BJ (cell line): ENCODE data around the gene ZNF35. TPM values are rescaled to one million over a fixed set of nuclear protein-coding genes. Genes with fewer than 3 reads are reported as not detected.
A peak's percentile ranks its signal among the peaks of the same experiment; 100 is the strongest.

Experiments used
- CTCF ChIA-PET: fragments of 350-600 bp; formaldehyde crosslinking; extraction: SDS; loops from one replicate; lab custom pipeline; 2021; ENCODE audit warnings: antibody characterized with exemption, inconsistent platforms; lab: Yijun Ruan, JAX
- POLR2A ChIA-PET: fragments of 300-600 bp; sonication (Branson Sonifier 250); formaldehyde crosslinking; extraction: SDS; loops from one replicate; lab custom pipeline; 2021; ENCODE audit warnings: antibody characterized with exemption; lab: Charles Lee
- DNase-seq: peaks from one replicate; pipeline ENCODE4 v3.0.0-alpha.2; 2011; ENCODE audit warnings: low read depth
- H3K27me3 ChIP-seq: 2 replicates; pipeline ENCODE4 v1.6.0; 2011; ENCODE audit warnings: low read length; ENCODE audit not compliant: control insufficient read depth, insufficient read depth
- H3K36me3 ChIP-seq: 2 replicates; pipeline ENCODE4 v1.5.1; 2011; ENCODE audit warnings: low read length; ENCODE audit not compliant: control insufficient read depth, insufficient read depth
- H3K4me3 ChIP-seq: 2 replicates; pipeline ENCODE4 v1.5.1; 2011; ENCODE audit warnings: low read depth, mild to moderate bottlenecking, control low read depth, low read length
- polyA minus RNA-seq: library from RNA; depleted of rRNA, polyadenylated mRNA; stranded (reverse); fragments of >200 nt; gene quantifications from 2 replicates; pipeline ENCODE4 v1.2.3, GENCODE V29; 2011; rRNA and poly(A)+ RNA removed
- polyA plus RNA-seq: library from polyadenylated mRNA; depleted of rRNA; stranded (reverse); fragments of >200 nt; gene quantifications from 2 replicates; pipeline ENCODE4 v1.2.3, GENCODE V29; 2011; rRNA removed
- TF ChIP-seq, protein P1 (sequence below): IDR thresholded peaks from 2 replicates; pipeline ENCODE4 v1.5.1; 2011; ENCODE audit warnings: low read depth, mild to moderate bottlenecking, control low read depth, inconsistent platforms, low read length, moderate library complexity; ENCODE audit not compliant: insufficient read depth

The ZNF35 gene
- 4.7 and 5.3 TPM in 2 replicates for polyA plus RNA-seq
- polyA minus RNA-seq, result 6.6 and 8.7 TPM in 2 replicates

DNA sequence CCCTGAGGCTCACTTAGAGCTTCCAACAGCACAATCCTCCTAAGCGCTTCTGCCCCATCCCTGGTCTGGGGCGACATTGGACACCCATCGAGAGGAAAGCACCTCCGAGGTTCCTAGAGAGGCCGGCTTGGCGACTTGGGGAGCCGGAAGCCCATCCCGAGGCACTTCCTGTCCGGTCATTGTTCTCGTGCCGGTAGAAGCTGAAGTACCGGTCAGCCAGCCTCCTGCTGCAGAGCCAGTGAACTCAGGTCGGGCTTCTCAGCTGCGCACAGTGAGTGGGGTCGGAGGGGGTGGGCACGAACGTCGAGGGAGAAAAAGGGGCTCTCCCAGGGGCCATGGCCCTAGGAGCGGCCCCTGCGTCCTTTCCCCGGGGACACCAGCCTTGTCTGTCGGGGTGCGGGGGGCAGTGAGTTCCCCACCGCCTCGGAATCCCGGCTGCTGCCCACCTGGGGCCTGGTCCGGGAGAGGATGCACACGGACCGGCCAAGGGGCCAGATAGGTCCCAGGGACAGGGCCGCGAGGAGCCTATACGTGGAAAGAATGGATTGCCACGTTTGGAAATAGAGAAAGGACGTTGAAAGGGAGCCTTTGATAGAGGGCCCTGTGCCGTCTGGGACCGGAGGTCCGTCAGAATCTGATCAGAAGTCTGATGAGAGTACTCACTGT, at the start of gene ZNF35:
Gene ZNF35 (plus strand): TSS at position 169 of the 666 bp plus-strand sequence. CDS start 2,336 bp downstream, outside the sequence.
- H3K27me3 ChIP-seq, result no peaks in the 10 kb centered on the region
- CTCF ChIA-PET, result interaction anchor here (1.7 kb wide), 1 partner anchor 18 kb away, joined by 6 read pairs; no protein-coding TSS in a partner anchor
- peak within 1 kb of the TSS; percentile 78 for H3K4me3 ChIP-seq
- peak; percentile 40 for DNase-seq
- H3K36me3 ChIP-seq, result peaks cover 20% of the 10 kb centered on the region
- TF ChIP-seq, protein P1, sequence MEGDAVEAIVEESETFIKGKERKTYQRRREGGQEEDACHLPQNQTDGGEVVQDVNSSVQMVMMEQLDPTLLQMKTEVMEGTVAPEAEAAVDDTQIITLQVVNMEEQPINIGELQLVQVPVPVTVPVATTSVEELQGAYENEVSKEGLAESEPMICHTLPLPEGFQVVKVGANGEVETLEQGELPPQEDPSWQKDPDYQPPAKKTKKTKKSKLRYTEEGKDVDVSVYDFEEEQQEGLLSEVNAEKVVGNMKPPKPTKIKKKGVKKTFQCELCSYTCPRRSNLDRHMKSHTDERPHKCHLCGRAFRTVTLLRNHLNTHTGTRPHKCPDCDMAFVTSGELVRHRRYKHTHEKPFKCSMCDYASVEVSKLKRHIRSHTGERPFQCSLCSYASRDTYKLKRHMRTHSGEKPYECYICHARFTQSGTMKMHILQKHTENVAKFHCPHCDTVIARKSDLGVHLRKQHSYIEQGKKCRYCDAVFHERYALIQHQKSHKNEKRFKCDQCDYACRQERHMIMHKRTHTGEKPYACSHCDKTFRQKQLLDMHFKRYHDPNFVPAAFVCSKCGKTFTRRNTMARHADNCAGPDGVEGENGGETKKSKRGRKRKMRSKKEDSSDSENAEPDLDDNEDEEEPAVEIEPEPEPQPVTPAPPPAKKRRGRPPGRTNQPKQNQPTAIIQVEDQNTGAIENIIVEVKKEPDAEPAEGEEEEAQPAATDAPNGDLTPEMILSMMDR, result no peak
- POLR2A ChIA-PET, result no interaction called here

DNA sequence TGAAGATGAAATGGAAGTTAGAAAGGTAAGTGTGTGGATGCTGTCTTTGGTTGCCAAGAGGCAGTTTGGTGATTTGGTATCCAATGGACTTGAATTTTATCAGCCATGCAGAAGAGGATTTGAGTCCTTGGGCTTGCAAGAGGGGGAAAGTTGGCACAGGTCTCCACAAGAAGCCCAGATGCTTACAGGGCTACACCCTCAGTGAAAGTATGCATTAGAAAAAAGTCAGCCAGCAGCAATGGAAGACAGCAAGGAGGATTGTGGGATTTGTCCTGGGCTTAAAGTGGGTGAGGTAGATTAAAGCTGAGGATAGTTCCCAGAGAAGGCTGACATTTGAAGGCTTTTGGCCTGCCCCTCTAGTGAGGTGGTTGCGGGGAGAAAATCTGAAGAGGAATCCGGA, 46.8 kb upstream of the ZNF35 start:
- H3K36me3 ChIP-seq, result no peaks in the 10 kb centered on the region
- no peak for DNase-seq
- TF ChIP-seq, protein P1, result no peak
- H3K27me3 ChIP-seq, result no peaks in the 10 kb centered on the region
- POLR2A ChIA-PET, result no interaction called here
- H3K4me3 ChIP-seq, result no peak overlapping the region
- CTCF ChIA-PET, result no interaction called here

DNA sequence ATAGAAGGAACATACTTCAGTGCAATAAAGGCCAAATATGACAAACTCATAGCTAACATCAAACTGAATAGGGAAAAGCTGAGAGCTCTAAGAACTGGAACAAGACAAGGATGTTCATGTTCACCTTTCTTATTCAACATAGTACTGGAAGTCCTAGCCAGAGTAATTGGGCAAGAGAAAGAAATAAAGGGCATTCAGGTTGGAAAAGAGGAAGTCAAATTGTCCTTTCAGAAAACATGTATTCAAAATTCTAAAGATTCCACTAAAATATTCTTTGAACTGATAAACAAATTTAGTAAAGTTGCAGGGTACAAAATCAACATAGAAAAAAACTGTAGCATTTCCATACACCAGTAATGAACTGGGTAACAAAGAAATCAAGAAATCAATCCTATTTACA, 35.9 kb upstream of the ZNF35 start:
- ChIA-PET CTCF (interaction anchor here (0.7 kb wide), 1 partner anchor 335 kb away, joined by 3 read pairs; no protein-coding TSS in a partner anchor), POLR2A (no interaction called here)
- DNase-seq, result no peak
- no peak overlapping the region for H3K4me3 ChIP-seq
- no peaks in the 10 kb centered on the region for H3K36me3 ChIP-seq
- H3K27me3 ChIP-seq, result no peaks in the 10 kb centered on the region
- TF ChIP-seq, protein P1, result no peak

DNA sequence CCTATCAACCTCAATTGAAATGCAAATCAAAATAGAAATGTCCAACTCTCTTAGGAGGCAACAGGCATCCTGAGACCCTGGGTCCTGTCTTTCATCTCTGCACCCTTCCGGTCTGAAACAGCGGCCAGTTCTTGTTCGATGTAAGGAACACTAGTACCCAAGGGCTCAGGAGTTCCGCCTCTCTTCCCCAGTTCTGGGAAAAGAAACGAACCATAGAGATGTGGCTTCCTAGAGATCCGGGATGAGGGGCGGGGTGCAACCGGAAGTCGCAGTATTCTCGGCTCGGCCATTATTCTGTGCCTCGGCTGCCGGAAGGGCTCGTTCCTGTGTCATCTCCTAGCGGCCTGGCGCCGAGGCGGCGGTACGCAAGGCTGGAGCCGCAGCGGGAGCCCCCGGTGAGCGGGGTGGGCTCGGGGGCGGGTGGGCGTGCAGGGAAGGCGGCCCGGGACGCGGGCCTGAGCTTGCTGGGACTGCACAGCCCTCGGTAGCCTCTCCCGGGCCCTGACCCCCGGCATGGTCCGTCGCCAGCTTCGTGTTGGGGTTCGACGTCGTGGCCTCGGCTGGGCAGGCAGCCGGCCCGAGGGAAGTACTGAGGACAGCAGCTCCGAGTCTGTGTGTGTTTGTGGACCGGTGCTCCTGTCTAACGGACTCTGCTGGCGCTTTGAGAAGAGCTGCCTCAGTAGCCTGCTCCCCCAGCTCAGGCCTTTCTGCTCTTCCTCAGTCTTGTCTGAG, 23.6 kb upstream of the ZNF35 start, which contains the start of gene ZNF197:
Gene ZNF197 (plus strand): TSS at position 288 of the 732 bp plus-strand sequence. CDS start 4,119 bp downstream, outside the sequence.
- Histone ChIP-seq H3K36me3 (peaks cover 3% of the 10 kb centered on the region; the same call in 1 of the 2 replicates), H3K27me3 (no peaks in the 10 kb centered on the region), H3K4me3 (peak within 1 kb of the TSS; percentile 78)
- DNase-seq, result peak; percentile 56
- ChIA-PET POLR2A (no interaction called here), CTCF (interaction anchor here (1.0 to 1.6 kb wide), 3 partner anchors 12 to 21 kb away, joined by 3 to 5 read pairs (median 3); no protein-coding TSS in a partner anchor)
- TF ChIP-seq, protein P1, result no peak

DNA sequence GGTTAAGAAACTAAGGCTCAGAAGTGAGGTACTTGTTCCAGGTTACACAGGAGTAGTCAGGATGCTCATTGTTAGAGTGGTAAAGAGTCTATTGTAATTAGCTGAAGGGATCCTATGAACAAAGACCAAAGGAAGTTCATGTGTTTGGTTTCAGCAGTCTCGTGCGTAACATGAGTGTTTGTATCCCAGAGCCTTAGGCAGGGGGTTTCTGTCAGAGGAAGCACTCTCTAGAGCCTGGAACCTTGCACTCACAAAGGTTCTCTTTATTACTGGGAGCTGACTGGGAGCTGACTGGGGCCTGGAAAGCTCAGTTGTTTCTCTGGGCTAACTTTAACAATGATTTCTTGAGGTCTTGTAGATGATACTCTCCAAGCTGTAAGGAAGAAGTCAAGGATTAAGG, 19.8 kb upstream of the ZNF35 start:
- no peak for DNase-seq
- Histone ChIP-seq H3K36me3 (peaks cover 10% of the 10 kb centered on the region), H3K4me3 (no peak overlapping the region), H3K27me3 (no peaks in the 10 kb centered on the region)
- TF ChIP-seq, protein P1, result no peak
- ChIA-PET CTCF (no interaction called here), POLR2A (no interaction called here)
